SU-DHL-6 (cell line): ENCODE measurements around the gene KLHL8.

Experiments
- H2AFZ ChIP-seq: fragments of 200-600 bp; sonication (generic); 2 replicates; pipeline ENCODE4 v1.6.1; 2014; ENCODE audit warnings: low read depth, mild to moderate bottlenecking, moderate library complexity, mixed read lengths, antibody characterized with exemption, low read length; ENCODE audit not compliant: severe bottlenecking
- H3F3A ChIP-seq: fragments of 200-600 bp; shearing (Covaris generic); 2 replicates; pipeline ENCODE4 v1.6.0; 2016; ENCODE audit warnings: antibody characterized with exemption, mild to moderate bottlenecking; ENCODE audit not compliant: insufficient read depth
- H3K27ac ChIP-seq: fragments of 200-600 bp; sonication (generic); 2 replicates; pipeline ENCODE4 v1.5.1; 2016; ENCODE audit warnings: low read depth, mild to moderate bottlenecking, low read length, moderate library complexity, mixed read lengths
- H3K27me3 ChIP-seq: fragments of 200-600 bp; sonication (generic), shearing (Covaris generic); 2 replicates; pipeline ENCODE4 v1.6.0; 2014; ENCODE audit warnings: mild to moderate bottlenecking, low read length
- H3K36me3 ChIP-seq: fragments of 200-600 bp; sonication (generic); 2 replicates; pipeline ENCODE4 v1.6.1; 2014; ENCODE audit warnings: mild to moderate bottlenecking, low read length, mixed read lengths
- H3K4me2 ChIP-seq: fragments of 300-600, 200-600 bp; shearing (Covaris generic), sonication (generic); 2 replicates; pipeline ENCODE4 v1.6.0; 2014; ENCODE audit warnings: low read length, low read depth, mild to moderate bottlenecking; ENCODE audit not compliant: poor library complexity, severe bottlenecking
- H3K4me3 ChIP-seq: fragments of 200-600 bp; sonication (generic); 2 replicates; pipeline ENCODE4 v1.5.1; 2014; ENCODE audit warnings: antibody characterized with exemption, low read length, mild to moderate bottlenecking, mixed read lengths; ENCODE audit not compliant: insufficient read depth, poor library complexity, severe bottlenecking
- H3K79me2 ChIP-seq: fragments of 200-600 bp; sonication (generic); 2 replicates; pipeline ENCODE4 v1.6.1; 2014; ENCODE audit warnings: mild to moderate bottlenecking, low read length, moderate library complexity; ENCODE audit not compliant: insufficient read depth
- H3K9ac ChIP-seq: fragments of 200-600 bp; sonication (generic); 2 replicates; pipeline ENCODE4 v1.7.0; 2014; ENCODE audit warnings: mild to moderate bottlenecking, low read length
- H3K9me2 ChIP-seq: fragments of 200-600 bp; sonication (generic); replicated peaks from 2 replicates; pipeline ENCODE4 v1.6.1; 2014; ENCODE audit warnings: low read length; ENCODE audit not compliant: insufficient read depth
- H3K9me3 ChIP-seq: fragments of 200-600 bp; sonication (generic); 2 replicates; pipeline ENCODE4 v1.6.1; 2014; ENCODE audit warnings: low read length, mixed read lengths; ENCODE audit not compliant: insufficient read depth
- H4K20me1 ChIP-seq: fragments of 200-600 bp; sonication (generic); 2 replicates; pipeline ENCODE4 v1.6.1; 2014; ENCODE audit warnings: low read depth, mild to moderate bottlenecking, antibody characterized with exemption, low read length, moderate library complexity, mixed read lengths
- CTCF ChIP-seq: fragments of 200-600 bp; sonication (generic); IDR thresholded peaks from one replicate; pipeline ENCODE4 v1.5.1; 2017; ENCODE audit warnings: antibody characterized with exemption, mild to moderate bottlenecking, low read length, moderate library complexity; ENCODE audit not compliant: insufficient read depth, poor library complexity, severe bottlenecking
- EZH2phosphoT487 ChIP-seq: fragments of 200-600 bp; sonication (generic), shearing (Covaris generic); conservative IDR thresholded peaks from 2 replicates; pipeline ENCODE4 v1.6.1; 2018; ENCODE audit warnings: mild to moderate bottlenecking, antibody characterized with exemption, low read length, moderate library complexity, mixed read lengths

The KLHL8 gene

GRCh38 chr4:87188048-87188447, 32.4 kb downstream of the KLHL8 start:
- no peaks in the 10 kb centered on the region for H3K9me2 ChIP-seq
- H3K4me3 ChIP-seq, result no peak overlapping the region
- no peak overlapping the region for H2AFZ ChIP-seq
- no peaks in the 10 kb centered on the region for H3K9me3 ChIP-seq
- no peaks in the 10 kb centered on the region for H3K79me2 ChIP-seq
- H3K4me2 ChIP-seq, result no peak overlapping the region
- H3F3A ChIP-seq, result no peaks in the 10 kb centered on the region
- H4K20me1 ChIP-seq, result no peaks in the 10 kb centered on the region
- H3K36me3 ChIP-seq, result no peaks in the 10 kb centered on the region
- no peak overlapping the region for H3K9ac ChIP-seq
- no peak for TF ChIP-seq EZH2phosphoT487
- no peak for TF ChIP-seq CTCF
- no peak overlapping the region for H3K27ac ChIP-seq
- H3K27me3 ChIP-seq, result no peaks in the 10 kb centered on the region

DNA sequence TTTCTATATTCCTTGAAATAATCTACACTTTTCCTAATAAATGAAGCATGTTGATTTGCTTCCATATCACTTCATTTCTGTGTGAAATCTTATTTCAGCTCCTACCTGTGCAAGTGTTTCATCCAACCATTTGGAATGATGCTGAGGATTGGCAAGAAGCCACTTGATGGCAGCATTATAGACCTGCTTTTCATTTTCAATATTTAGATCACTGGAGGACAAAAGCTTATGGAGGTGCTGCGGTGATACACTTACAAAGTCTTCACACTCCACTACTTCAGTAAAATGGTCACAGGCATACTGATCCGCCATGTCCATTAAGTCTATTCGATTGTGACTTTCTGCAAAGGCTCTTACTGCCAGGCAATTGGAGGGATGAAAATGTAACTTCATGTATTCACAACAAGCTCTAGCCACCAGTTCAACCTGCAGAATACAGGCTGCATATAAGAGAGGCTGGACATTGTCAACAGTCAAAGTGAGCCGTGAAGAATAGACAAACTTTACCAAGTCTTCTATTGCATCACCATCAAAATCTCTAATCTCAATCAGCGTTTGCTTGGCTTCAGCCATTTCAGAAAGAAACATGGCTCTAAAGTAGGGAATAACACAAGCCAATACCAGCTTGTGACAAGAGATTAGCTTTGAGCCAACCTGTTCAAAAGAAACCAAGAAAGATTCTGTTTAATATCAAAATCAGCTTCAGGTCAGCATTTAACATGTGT, 35.1 kb downstream of the KLHL8 start:
- TF ChIP-seq EZH2phosphoT487 (no peak), CTCF (no peak)
- Histone ChIP-seq H3K79me2 (no peaks in the 10 kb centered on the region), H3K4me3 (no peak overlapping the region), H3K9me2 (no peaks in the 10 kb centered on the region), H3F3A (no peaks in the 10 kb centered on the region), H3K4me2 (no peak overlapping the region), H3K9me3 (no peaks in the 10 kb centered on the region), H3K36me3 (no peaks in the 10 kb centered on the region), H3K27me3 (no peaks in the 10 kb centered on the region), H2AFZ (no peak overlapping the region), H3K9ac (no peak overlapping the region), H4K20me1 (no peaks in the 10 kb centered on the region), H3K27ac (no peak overlapping the region)

DNA sequence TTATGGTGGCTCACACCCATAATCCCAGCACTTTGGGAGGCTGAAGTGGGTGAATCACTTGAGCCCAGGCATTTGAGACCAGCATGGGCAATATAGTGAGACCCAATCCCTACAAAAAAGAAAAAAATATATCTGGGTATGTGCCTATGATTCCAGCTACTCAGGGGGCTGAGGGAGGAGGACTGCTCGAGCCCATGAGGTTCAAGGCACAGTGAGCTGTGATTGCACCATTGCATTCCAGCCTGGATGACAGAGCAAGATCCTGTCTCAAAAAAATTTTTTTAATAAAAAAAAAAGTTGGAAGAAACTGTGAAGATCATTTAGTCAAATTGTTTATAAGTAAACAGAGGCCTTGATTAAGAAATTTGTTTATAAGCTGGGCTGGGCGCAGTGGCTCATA, 39.7 kb downstream of the KLHL8 start:
- no peak overlapping the region for H3K9ac ChIP-seq
- no peak for TF ChIP-seq CTCF
- TF ChIP-seq EZH2phosphoT487, result no peak
- no peaks in the 10 kb centered on the region for H3F3A ChIP-seq
- no peaks in the 10 kb centered on the region for H3K9me2 ChIP-seq
- no peak overlapping the region for H3K4me2 ChIP-seq
- H3K36me3 ChIP-seq, result no peaks in the 10 kb centered on the region
- no peak overlapping the region for H2AFZ ChIP-seq
- no peaks in the 10 kb centered on the region for H3K27me3 ChIP-seq
- H3K79me2 ChIP-seq, result no peaks in the 10 kb centered on the region
- H3K27ac ChIP-seq, result no peak overlapping the region
- no peaks in the 10 kb centered on the region for H4K20me1 ChIP-seq
- no peaks in the 10 kb centered on the region for H3K9me3 ChIP-seq
- no peak overlapping the region for H3K4me3 ChIP-seq
